ENCODE data around the gene RUNX1.

RUNX1 gene

GRCh38 chr21:34912022-34912945 is 136.8 kb downstream of the RUNX1 start:
- Histone ChIP-seq H3K4me3 (ENCODE audit: low read depth, low read length) (no peak overlapping the region), H3K79me2 (no peaks in the 10 kb centered on the region), H3K4me2 (ENCODE audit: low read length) (no peak overlapping the region), H2AFZ (no peak overlapping the region), H3K4me1 (no peaks in the 10 kb centered on the region), H3K27ac (no peak overlapping the region), H3K27me3 (ENCODE audit: control insufficient read depth, insufficient read depth, low read length) (no peaks in the 10 kb centered on the region), H3K9me3 (ENCODE audit: control insufficient read depth, low read length) (no peaks in the 10 kb centered on the region), H3K9ac (no peak overlapping the region), H3K36me3 (ENCODE audit: control insufficient read depth, insufficient read depth, low read length) (no peaks in the 10 kb centered on the region)
- no peak for TF ChIP-seq CTCF (IDR thresholded peaks at IDR 0.05)

- H3K4me2 ChIP-seq (ENCODE audit: low read length), result no peak overlapping the region
- H2AFZ ChIP-seq, result no peak overlapping the region
- no peak overlapping the region for H3K4me3 ChIP-seq (ENCODE audit: low read depth, low read length)
- H3K9ac ChIP-seq, result no peak overlapping the region
- no peaks in the 10 kb centered on the region for H3K79me2 ChIP-seq
- H3K27me3 ChIP-seq (ENCODE audit: control insufficient read depth, insufficient read depth, low read length), result no peaks in the 10 kb centered on the region
- H3K36me3 ChIP-seq (ENCODE audit: control insufficient read depth, insufficient read depth, low read length), result no peaks in the 10 kb centered on the region
- no peak overlapping the region for H3K27ac ChIP-seq
- TF ChIP-seq CTCF (IDR thresholded peaks at IDR 0.05), result no peak
- no peaks in the 10 kb centered on the region for H3K4me1 ChIP-seq
- H3K9me3 ChIP-seq (ENCODE audit: control insufficient read depth, low read length), result no peaks in the 10 kb centered on the region
Measured at GRCh38 chr21:34911360-34911759, 137.7 kb downstream of the RUNX1 start.

GRCh38 chr21:34910396-34910795 is 138.7 kb downstream of the RUNX1 start:
- Histone ChIP-seq H3K4me3 (ENCODE audit: low read depth, low read length) (no peak overlapping the region), H3K9ac (no peak overlapping the region), H3K9me3 (ENCODE audit: control insufficient read depth, low read length) (no peaks in the 10 kb centered on the region), H3K36me3 (ENCODE audit: control insufficient read depth, insufficient read depth, low read length) (no peaks in the 10 kb centered on the region), H2AFZ (no peak overlapping the region), H3K27ac (no peak overlapping the region), H3K79me2 (no peaks in the 10 kb centered on the region), H3K4me2 (ENCODE audit: low read length) (no peak overlapping the region), H3K27me3 (ENCODE audit: control insufficient read depth, insufficient read depth, low read length) (no peaks in the 10 kb centered on the region), H3K4me1 (no peaks in the 10 kb centered on the region)
- TF ChIP-seq CTCF (IDR thresholded peaks at IDR 0.05), result no peak

GRCh38 chr21:34909492-34910292 is 139.4 kb downstream of the RUNX1 start:
- Histone ChIP-seq H3K27ac (no peak overlapping the region), H3K4me1 (no peaks in the 10 kb centered on the region), H3K4me2 (ENCODE audit: low read length) (no peak overlapping the region), H3K27me3 (ENCODE audit: control insufficient read depth, insufficient read depth, low read length) (no peaks in the 10 kb centered on the region), H3K9ac (no peak overlapping the region), H2AFZ (no peak overlapping the region), H3K36me3 (ENCODE audit: control insufficient read depth, insufficient read depth, low read length) (no peaks in the 10 kb centered on the region), H3K4me3 (ENCODE audit: low read depth, low read length) (no peak overlapping the region), H3K79me2 (no peaks in the 10 kb centered on the region), H3K9me3 (ENCODE audit: control insufficient read depth, low read length) (no peaks in the 10 kb centered on the region)
- no peak for TF ChIP-seq CTCF (IDR thresholded peaks at IDR 0.05)
